Testis (tissue), 2 donors: ENCODE data around the gene TOX3.

Experiments
- CTCF ChIP-seq, 3 experiments: fragments of 450-650 bp in 2 of 3; fragments of 200-600 bp in 1 of 3; sonication (generic) in 1 of 3; IDR thresholded peaks; one replicate each; pipeline ENCODE4 v1.5.1; 2016 to 2019; ENCODE audit warnings: antibody characterized with exemption in 3 of 3, mild to moderate bottlenecking in 2 of 3, moderate library complexity in 1 of 3
- POLR2A ChIP-seq: fragments of 450-650 bp; IDR thresholded peaks from one replicate; pipeline ENCODE4 v1.6.1; 2017; ENCODE audit warnings: antibody characterized with exemption, mild to moderate bottlenecking, moderate library complexity

- peak in 1 of 3 experiments; percentile 10 for TF ChIP-seq CTCF (IDR thresholded peaks at IDR 0.05)
- TF ChIP-seq POLR2A = no peak
Measured at GRCh38 chr16:52549011-52549692, 2.2 kb upstream of the TOX3 start.
